SK-N-SH treated with all-trans-retinoic acid at 6 μM for 48 hours (cell line): ENCODE results near the gene ZNF442.

ENCODE experiments used
- ATAC-seq: fragments of 200-7000 bp; cut with Tn5 transposase; 3 replicates; pipeline ENCODE4 v1.9.1; 2020; ENCODE audit warnings: mild to moderate bottlenecking, moderate library complexity
- BACH2 ChIP-seq: fragments of 250-450 bp; sonication (Bioruptor Pico); IDR thresholded peaks from 2 replicates; pipeline ENCODE4 v1.9.0; 2021; ENCODE audit warnings: mild to moderate bottlenecking, borderline replicate concordance
- CSDC2 ChIP-seq: fragments of 250-450 bp; sonication (Bioruptor Pico); IDR thresholded peaks from 2 replicates; pipeline ENCODE4 v1.5.0; 2020; ENCODE audit warnings: mild to moderate bottlenecking, moderate library complexity
- GLIS3 ChIP-seq: fragments of 250-450 bp; sonication (Bioruptor Pico); IDR thresholded peaks from 2 replicates; pipeline ENCODE4 v1.5.0; 2020; ENCODE audit warnings: mild to moderate bottlenecking, moderate library complexity
- ISL1 ChIP-seq: fragments of 250-450 bp; sonication (Bioruptor Pico); IDR thresholded peaks from 2 replicates; pipeline ENCODE4 v2.1.2; 2022; ENCODE audit warnings: mild to moderate bottlenecking, moderate library complexity
- OSR1 ChIP-seq: fragments of 250-450 bp; sonication (Bioruptor Pico); IDR thresholded peaks from 2 replicates; pipeline ENCODE4 v1.8.0; 2022; ENCODE audit warnings: moderate library complexity, mild to moderate bottlenecking, inconsistent platforms
- PPARA ChIP-seq: fragments of 250-450 bp; sonication (Bioruptor Pico); IDR thresholded peaks from 2 replicates; pipeline ENCODE4 v1.5.0; 2020; ENCODE audit warnings: mild to moderate bottlenecking, borderline replicate concordance
- RARB ChIP-seq: fragments of 250-450 bp; sonication (Bioruptor Pico); IDR thresholded peaks from 2 replicates; pipeline ENCODE4 v1.8.0; 2021; ENCODE audit warnings: mild to moderate bottlenecking, moderate library complexity
- TCF4 ChIP-seq: fragments of 250-450 bp; sonication (Bioruptor Pico); IDR thresholded peaks from 2 replicates; pipeline ENCODE4 v1.8.0; 2021; ENCODE audit warnings: mild to moderate bottlenecking, moderate library complexity, borderline replicate concordance
- TOX ChIP-seq: fragments of 250-450 bp; sonication (Bioruptor Pico); IDR thresholded peaks from 2 replicates; pipeline ENCODE4 v1.8.0; 2021; ENCODE audit warnings: mild to moderate bottlenecking, moderate library complexity, borderline replicate concordance
- ZFP30 ChIP-seq: fragments of 450-650 bp; formaldehyde crosslinking; IDR thresholded peaks from 2 replicates; pipeline ENCODE4 v1.5.0; 2022; ENCODE audit warnings: mild to moderate bottlenecking, moderate library complexity
- ZNF565 ChIP-seq: fragments of 450-650 bp; formaldehyde crosslinking; conservative IDR thresholded peaks from 2 replicates; pipeline ENCODE4 v1.5.0; 2020; ENCODE audit warnings: low read depth, mild to moderate bottlenecking, moderate library complexity
- ZNF8 ChIP-seq: fragments of 450-650 bp; formaldehyde crosslinking; IDR thresholded peaks from 2 replicates; pipeline ENCODE4 v1.5.0; 2020; ENCODE audit warnings: mild to moderate bottlenecking, moderate library complexity
- TF ChIP-seq, protein P1 (sequence below): fragments of 250-450 bp; sonication (Bioruptor Pico); IDR thresholded peaks from 2 replicates; pipeline ENCODE4 v1.5.1; 2021; ENCODE audit warnings: mild to moderate bottlenecking, moderate library complexity
- TF ChIP-seq, protein P2 (sequence below): fragments of 250-450 bp; sonication (Bioruptor Pico); IDR thresholded peaks from 2 replicates; pipeline ENCODE4 v1.8.0; 2020; ENCODE audit warnings: mild to moderate bottlenecking, moderate library complexity, borderline replicate concordance
- TF ChIP-seq, protein P3 (sequence below): fragments of 250-450 bp; sonication (Bioruptor Pico); IDR thresholded peaks from 2 replicates; pipeline ENCODE4 v1.5.0; 2020; ENCODE audit warnings: mild to moderate bottlenecking, moderate library complexity
- TF ChIP-seq, protein P4 (sequence below): fragments of 250-450 bp; sonication (Bioruptor Pico); IDR thresholded peaks from 2 replicates; pipeline ENCODE4 v1.8.0; 2021; ENCODE audit warnings: low read depth, mild to moderate bottlenecking, moderate library complexity, borderline replicate concordance

Gene ZNF442

DNA sequence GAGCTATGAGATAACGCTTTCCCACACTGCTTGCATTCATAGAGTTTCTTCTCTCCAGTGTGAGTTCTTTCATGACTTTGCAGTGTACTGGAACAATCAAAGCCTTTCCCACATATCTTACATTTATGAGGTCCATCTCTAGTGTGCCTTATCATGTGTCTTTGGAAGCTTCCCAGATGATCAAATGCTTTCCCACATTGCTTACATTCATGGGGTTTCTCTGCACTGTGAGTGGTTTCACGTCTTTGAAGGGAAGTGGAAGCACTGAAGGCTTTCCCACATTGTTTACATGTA, 14.9 kb upstream of the ZNF442 start:
- no peak for ATAC-seq
- TF ChIP-seq ZFP30 (CRISPR knock-in tag) (no peak), CSDC2 (no peak), ISL1 (CRISPR knock-in tag) (no peak), ZNF8 (CRISPR knock-in tag) (no peak), TCF4 (CRISPR knock-in tag) (no peak), PPARA (no peak), BACH2 (CRISPR knock-in tag) (no peak), GLIS3 (CRISPR knock-in tag) (no peak), OSR1 (CRISPR knock-in tag) (no peak)
- TF ChIP-seq, protein P1, sequence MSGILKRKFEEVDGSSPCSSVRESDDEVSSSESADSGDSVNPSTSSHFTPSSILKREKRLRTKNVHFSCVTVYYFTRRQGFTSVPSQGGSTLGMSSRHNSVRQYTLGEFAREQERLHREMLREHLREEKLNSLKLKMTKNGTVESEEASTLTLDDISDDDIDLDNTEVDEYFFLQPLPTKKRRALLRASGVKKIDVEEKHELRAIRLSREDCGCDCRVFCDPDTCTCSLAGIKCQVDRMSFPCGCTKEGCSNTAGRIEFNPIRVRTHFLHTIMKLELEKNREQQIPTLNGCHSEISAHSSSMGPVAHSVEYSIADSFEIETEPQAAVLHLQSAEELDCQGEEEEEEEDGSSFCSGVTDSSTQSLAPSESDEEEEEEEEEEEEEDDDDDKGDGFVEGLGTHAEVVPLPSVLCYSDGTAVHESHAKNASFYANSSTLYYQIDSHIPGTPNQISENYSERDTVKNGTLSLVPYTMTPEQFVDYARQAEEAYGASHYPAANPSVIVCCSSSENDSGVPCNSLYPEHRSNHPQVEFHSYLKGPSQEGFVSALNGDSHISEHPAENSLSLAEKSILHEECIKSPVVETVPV (CRISPR knock-in tag): no peak
- TF ChIP-seq, protein P2, sequence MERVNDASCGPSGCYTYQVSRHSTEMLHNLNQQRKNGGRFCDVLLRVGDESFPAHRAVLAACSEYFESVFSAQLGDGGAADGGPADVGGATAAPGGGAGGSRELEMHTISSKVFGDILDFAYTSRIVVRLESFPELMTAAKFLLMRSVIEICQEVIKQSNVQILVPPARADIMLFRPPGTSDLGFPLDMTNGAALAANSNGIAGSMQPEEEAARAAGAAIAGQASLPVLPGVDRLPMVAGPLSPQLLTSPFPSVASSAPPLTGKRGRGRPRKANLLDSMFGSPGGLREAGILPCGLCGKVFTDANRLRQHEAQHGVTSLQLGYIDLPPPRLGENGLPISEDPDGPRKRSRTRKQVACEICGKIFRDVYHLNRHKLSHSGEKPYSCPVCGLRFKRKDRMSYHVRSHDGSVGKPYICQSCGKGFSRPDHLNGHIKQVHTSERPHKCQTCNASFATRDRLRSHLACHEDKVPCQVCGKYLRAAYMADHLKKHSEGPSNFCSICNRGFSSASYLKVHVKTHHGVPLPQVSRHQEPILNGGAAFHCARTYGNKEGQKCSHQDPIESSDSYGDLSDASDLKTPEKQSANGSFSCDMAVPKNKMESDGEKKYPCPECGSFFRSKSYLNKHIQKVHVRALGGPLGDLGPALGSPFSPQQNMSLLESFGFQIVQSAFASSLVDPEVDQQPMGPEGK: no peak
- TF ChIP-seq, protein P3, sequence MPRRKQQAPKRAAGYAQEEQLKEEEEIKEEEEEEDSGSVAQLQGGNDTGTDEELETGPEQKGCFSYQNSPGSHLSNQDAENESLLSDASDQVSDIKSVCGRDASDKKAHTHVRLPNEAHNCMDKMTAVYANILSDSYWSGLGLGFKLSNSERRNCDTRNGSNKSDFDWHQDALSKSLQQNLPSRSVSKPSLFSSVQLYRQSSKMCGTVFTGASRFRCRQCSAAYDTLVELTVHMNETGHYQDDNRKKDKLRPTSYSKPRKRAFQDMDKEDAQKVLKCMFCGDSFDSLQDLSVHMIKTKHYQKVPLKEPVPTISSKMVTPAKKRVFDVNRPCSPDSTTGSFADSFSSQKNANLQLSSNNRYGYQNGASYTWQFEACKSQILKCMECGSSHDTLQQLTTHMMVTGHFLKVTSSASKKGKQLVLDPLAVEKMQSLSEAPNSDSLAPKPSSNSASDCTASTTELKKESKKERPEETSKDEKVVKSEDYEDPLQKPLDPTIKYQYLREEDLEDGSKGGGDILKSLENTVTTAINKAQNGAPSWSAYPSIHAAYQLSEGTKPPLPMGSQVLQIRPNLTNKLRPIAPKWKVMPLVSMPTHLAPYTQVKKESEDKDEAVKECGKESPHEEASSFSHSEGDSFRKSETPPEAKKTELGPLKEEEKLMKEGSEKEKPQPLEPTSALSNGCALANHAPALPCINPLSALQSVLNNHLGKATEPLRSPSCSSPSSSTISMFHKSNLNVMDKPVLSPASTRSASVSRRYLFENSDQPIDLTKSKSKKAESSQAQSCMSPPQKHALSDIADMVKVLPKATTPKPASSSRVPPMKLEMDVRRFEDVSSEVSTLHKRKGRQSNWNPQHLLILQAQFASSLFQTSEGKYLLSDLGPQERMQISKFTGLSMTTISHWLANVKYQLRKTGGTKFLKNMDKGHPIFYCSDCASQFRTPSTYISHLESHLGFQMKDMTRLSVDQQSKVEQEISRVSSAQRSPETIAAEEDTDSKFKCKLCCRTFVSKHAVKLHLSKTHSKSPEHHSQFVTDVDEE (CRISPR knock-in tag): no peak

DNA sequence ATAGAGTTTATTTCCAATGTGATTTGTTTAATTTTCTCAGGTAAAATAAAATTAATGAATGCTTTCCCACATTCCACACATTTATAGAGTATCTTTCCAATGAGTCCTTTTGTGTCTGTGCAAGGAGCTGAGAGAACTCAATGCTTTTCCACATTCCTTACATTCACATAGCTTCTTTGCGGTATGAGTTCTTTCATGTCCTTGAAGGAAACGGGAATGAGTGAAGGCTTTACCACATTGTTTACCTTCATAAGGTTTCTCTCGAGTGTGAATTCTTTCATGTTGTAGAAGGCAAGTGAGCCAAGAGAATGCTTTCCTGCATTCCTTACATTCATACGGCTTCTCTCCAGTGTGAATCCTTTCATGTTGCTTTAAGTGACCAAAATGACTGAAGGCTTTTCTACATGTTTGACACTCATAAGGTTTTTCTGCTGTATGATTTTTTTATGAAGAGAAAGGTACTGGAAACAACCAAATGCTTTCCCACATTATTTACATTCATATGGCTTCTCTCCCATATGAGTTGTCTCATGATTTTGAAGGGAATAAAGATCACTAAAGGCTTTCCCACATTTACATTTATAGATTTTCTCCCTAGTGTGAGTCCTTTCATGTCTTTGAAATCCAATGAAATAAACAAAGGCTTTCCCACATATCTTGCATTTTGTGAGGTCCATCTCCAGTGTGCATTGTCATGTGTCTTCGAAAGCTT, 14.4 kb upstream of the ZNF442 start:
- ATAC-seq: no peak
- TF ChIP-seq ZNF565 (CRISPR knock-in tag): no peak
- TF ChIP-seq, protein P2: no peak
- TF ChIP-seq, protein P1 (CRISPR knock-in tag): no peak
- TF ChIP-seq, protein P3 (CRISPR knock-in tag): no peak
- no peak for TF ChIP-seq RARB (CRISPR knock-in tag)
- no peak for TF ChIP-seq BACH2 (CRISPR knock-in tag)

DNA sequence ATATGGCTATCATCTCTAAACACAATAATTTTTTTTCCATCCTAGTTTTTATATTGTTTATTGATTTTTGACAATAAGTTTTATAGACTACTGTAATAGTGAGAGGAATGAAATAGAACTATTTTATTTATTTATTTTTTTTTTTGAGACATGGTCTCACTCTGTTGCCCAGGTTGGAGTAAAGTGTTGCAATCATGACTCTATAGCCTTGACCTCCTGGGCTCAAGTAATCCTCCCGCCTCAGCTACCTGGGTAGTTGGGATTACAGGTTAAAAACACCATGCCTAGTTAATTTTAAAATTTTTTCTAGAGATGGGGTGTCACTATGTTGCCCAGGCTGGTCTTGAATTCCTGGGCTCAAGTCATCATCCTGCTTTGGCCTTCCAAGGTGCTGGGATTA, 8.5 kb upstream of the ZNF442 start:
- ATAC-seq: no peak

More for the DNA sequence above, 8.5 kb upstream of the ZNF442 start:
- TF ChIP-seq TOX (CRISPR knock-in tag): no peak
- TF ChIP-seq, protein P4, sequence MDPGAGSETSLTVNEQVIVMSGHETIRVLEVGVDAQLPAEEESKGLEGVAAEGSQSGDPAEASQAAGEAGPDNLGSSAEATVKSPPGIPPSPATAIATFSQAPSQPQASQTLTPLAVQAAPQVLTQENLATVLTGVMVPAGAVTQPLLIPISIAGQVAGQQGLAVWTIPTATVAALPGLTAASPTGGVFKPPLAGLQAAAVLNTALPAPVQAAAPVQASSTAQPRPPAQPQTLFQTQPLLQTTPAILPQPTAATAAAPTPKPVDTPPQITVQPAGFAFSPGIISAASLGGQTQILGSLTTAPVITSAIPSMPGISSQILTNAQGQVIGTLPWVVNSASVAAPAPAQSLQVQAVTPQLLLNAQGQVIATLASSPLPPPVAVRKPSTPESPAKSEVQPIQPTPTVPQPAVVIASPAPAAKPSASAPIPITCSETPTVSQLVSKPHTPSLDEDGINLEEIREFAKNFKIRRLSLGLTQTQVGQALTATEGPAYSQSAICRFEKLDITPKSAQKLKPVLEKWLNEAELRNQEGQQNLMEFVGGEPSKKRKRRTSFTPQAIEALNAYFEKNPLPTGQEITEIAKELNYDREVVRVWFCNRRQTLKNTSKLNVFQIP (CRISPR knock-in tag): no peak
- TF ChIP-seq, protein P1 (CRISPR knock-in tag): no peak
- TF ChIP-seq ZFP30 (CRISPR knock-in tag): no peak
- TF ChIP-seq ZNF565 (CRISPR knock-in tag): no peak
